CD14-positive monocyte (primary cell): ENCODE data around the gene GALNTL6. TPM values are rescaled to one million over a fixed set of nuclear protein-coding genes. Genes with fewer than 3 reads are reported as not detected.

Experiments used
- DNase-seq, 3 donors: peaks; one replicate each; pipeline ENCODE4 v3.0.0-alpha.2; 2011 to 2022
- H2AFZ ChIP-seq: 2 replicates; pipeline ENCODE4 v1.6.0; 2012; ENCODE audit warnings: mild to moderate bottlenecking, low read depth, low read length, inconsistent platforms; ENCODE audit not compliant: insufficient read depth, poor library complexity, severe bottlenecking
- H3K27ac ChIP-seq, 2 donors: 1 replicate in 1 of 2; 2 replicates in 1 of 2; pipeline ENCODE4 v1.5.1; 2012 to 2013; ENCODE audit warnings: low read length in 2 of 2, control low read depth in 1 of 2, inconsistent platforms in 1 of 2, low read depth in 1 of 2, mild to moderate bottlenecking in 1 of 2
- H3K27me3 ChIP-seq, 2 donors: one replicate each; pipeline versions ENCODE4 v1.6.0 to v1.6.1; 2011 to 2013; ENCODE audit warnings: low read length in 2 of 2; ENCODE audit not compliant: control insufficient read depth in 2 of 2, insufficient read depth in 2 of 2
- H3K36me3 ChIP-seq, 2 donors: replicated peaks in 1 of 2; 1 replicate in 1 of 2; 2 replicates in 1 of 2; pipeline versions ENCODE4 v1.5.1 to v1.6.1; 2012 to 2013; ENCODE audit warnings: low read length in 2 of 2, control low read depth in 1 of 2, inconsistent platforms in 1 of 2, mild to moderate bottlenecking in 1 of 2; ENCODE audit not compliant: insufficient read depth in 2 of 2, control insufficient read depth in 1 of 2
- H3K4me1 ChIP-seq, 2 donors: 1 replicate in 1 of 2; 2 replicates in 1 of 2; pipeline versions ENCODE4 v1.5.1 to v1.6.1; 2012 to 2013; ENCODE audit warnings: low read length in 2 of 2, control low read depth in 1 of 2, inconsistent platforms in 1 of 2, mild to moderate bottlenecking in 1 of 2, moderate library complexity in 1 of 2; ENCODE audit not compliant: insufficient read depth in 2 of 2, control insufficient read depth in 1 of 2
- H3K4me2 ChIP-seq: replicated peaks from 2 replicates; pipeline ENCODE3; 2012; ENCODE audit warnings: low read length, moderate library complexity, mild to moderate bottlenecking; ENCODE audit not compliant: poor library complexity, severe bottlenecking; ENCODE audit errors: extremely low read depth
- H3K4me3 ChIP-seq, 3 experiments: fragments of 200-600 bp in 1 of 3; sonication (generic) in 1 of 3; replicated peaks in 1 of 3; 1 replicate in 2 of 3; 2 replicates in 1 of 3; pipeline ENCODE4 v1.5.1; 2011 to 2013; ENCODE audit warnings: low read length in 3 of 3, mild to moderate bottlenecking in 3 of 3, control low read depth in 2 of 3, low read depth in 2 of 3, inconsistent platforms in 1 of 3, moderate library complexity in 1 of 3
- H3K79me2 ChIP-seq: 2 replicates; pipeline ENCODE4 v1.6.0; 2012; ENCODE audit warnings: mild to moderate bottlenecking, control low read depth, inconsistent platforms, low read length, moderate library complexity; ENCODE audit not compliant: insufficient read depth
- H3K9ac ChIP-seq: 2 replicates; pipeline ENCODE4 v1.6.0; 2017; ENCODE audit warnings: low read length, mild to moderate bottlenecking; ENCODE audit not compliant: insufficient read depth, poor library complexity, severe bottlenecking
- H3K9me3 ChIP-seq, 2 donors: replicated peaks in 1 of 2; 1 replicate in 1 of 2; 2 replicates in 1 of 2; pipeline versions ENCODE4 v1.5.1 to v1.6.1; 2012 to 2013; ENCODE audit warnings: low read length in 2 of 2, control low read depth in 1 of 2; ENCODE audit not compliant: control insufficient read depth in 1 of 2, insufficient read depth in 1 of 2
- H4K20me1 ChIP-seq: 2 replicates; pipeline ENCODE4 v1.6.0; 2012; ENCODE audit warnings: mild to moderate bottlenecking, low read length, control low read depth, moderate library complexity; ENCODE audit not compliant: insufficient read depth
- H3K27ac Mint-ChIP-seq, 7 donors: one replicate each; pipeline ENCODE4 v1.8.0; 2020; ENCODE audit warnings: mild to moderate bottlenecking in 7 of 7, mixed read lengths in 7 of 7, moderate library complexity in 6 of 7, inconsistent platforms in 2 of 7
- H3K27me3 Mint-ChIP-seq, 3 donors: one replicate each; pipeline ENCODE4 v1.8.0; 2021 to 2022; ENCODE audit warnings: low read depth in 3 of 3, mild to moderate bottlenecking in 3 of 3, mixed read lengths in 3 of 3, moderate library complexity in 3 of 3, inconsistent platforms in 1 of 3
- H3K36me3 Mint-ChIP-seq, 2 donors: one replicate each; pipeline ENCODE4 v1.8.0; 2020; ENCODE audit warnings: mixed read lengths in 2 of 2, inconsistent platforms in 1 of 2, mild to moderate bottlenecking in 1 of 2
- H3K4me1 Mint-ChIP-seq: one replicate; pipeline ENCODE4 v1.8.0; 2020; ENCODE audit warnings: mild to moderate bottlenecking, mixed read lengths
- H3K4me3 Mint-ChIP-seq, 2 donors: one replicate each; pipeline ENCODE4 v1.8.0; 2020; ENCODE audit warnings: mild to moderate bottlenecking in 2 of 2, mixed read lengths in 2 of 2, moderate library complexity in 1 of 2
- H3K9me3 Mint-ChIP-seq, 7 donors: one replicate each; pipeline ENCODE4 v1.8.0; 2020 to 2022; ENCODE audit warnings: mixed read lengths in 7 of 7, mild to moderate bottlenecking in 6 of 7, moderate library complexity in 6 of 7, inconsistent platforms in 2 of 7
- WGBS: methylation state at CpG from one replicate; pipeline ENCODE4 v1.1.5; 2013; ENCODE audit warnings: missing lambda C conversion rate; ENCODE audit not compliant: insufficient coverage; 5-methylcytosine and 5-hydroxymethylcytosine counted together
- intact Hi-C, 2 donors: fragments of 100-400 bp; cut with micrococcal nuclease; formaldehyde crosslinking; loops; one replicate each; pipeline versions ENCODE4 v1.15.0 to v1.15.1; 2023
- polyA plus RNA-seq, 3 donors: library from polyadenylated mRNA; depleted of rRNA in 1 of 3; unstranded in 2 of 3; stranded (reverse) in 1 of 3; fragments of 300-500 nt in 2 of 3; fragments of >200 nt in 1 of 3; fragmentation: Illumina TruSeq in 2 of 3; gene quantifications; 1 replicate in 2 of 3; 2 replicates in 1 of 3; pipeline ENCODE4 v1.2.3, GENCODE V29; 2012 to 2021
- TF ChIP-seq, protein P1 (sequence below): fragments of 200-600 bp; IDR thresholded peaks from one replicate; pipeline ENCODE4 v1.8.0; 2022; ENCODE audit warnings: antibody characterized with exemption, mild to moderate bottlenecking

Gene GALNTL6
- polyA plus RNA-seq, 3 donors: 0.05 TPM; not detected in 2

DNA sequence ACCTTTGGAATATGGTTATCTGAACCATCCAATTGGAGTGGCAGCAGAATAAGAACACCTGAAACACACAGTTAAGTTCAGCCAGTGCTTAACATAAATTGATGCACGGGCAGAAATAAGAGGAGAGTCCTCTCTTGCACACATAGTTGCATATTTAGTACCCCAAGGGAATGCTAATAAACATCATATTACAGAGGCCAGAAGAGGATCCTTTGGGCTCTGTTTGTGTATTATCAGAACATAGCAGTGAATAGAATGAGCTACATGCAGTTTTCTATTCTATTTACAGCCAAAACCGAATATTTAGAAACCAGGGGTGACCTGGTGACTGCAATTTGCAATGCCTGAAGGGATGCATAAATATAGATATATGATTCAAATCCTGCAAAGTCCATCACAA is 1054.6 kb downstream of the GALNTL6 start:
- intact Hi-C loops: no loop called here
- H3K4me3 Mint-ChIP-seq: no peak overlapping the region
- no peaks in the 10 kb centered on the region for H3K4me1 Mint-ChIP-seq
- TF ChIP-seq, protein P1, sequence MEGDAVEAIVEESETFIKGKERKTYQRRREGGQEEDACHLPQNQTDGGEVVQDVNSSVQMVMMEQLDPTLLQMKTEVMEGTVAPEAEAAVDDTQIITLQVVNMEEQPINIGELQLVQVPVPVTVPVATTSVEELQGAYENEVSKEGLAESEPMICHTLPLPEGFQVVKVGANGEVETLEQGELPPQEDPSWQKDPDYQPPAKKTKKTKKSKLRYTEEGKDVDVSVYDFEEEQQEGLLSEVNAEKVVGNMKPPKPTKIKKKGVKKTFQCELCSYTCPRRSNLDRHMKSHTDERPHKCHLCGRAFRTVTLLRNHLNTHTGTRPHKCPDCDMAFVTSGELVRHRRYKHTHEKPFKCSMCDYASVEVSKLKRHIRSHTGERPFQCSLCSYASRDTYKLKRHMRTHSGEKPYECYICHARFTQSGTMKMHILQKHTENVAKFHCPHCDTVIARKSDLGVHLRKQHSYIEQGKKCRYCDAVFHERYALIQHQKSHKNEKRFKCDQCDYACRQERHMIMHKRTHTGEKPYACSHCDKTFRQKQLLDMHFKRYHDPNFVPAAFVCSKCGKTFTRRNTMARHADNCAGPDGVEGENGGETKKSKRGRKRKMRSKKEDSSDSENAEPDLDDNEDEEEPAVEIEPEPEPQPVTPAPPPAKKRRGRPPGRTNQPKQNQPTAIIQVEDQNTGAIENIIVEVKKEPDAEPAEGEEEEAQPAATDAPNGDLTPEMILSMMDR: no peak
- H3K4me1 ChIP-seq: no peaks in the 10 kb centered on the region
- H2AFZ ChIP-seq: no peak overlapping the region
- H3K4me2 ChIP-seq: no peak overlapping the region
- no peaks in the 10 kb centered on the region for H3K36me3 Mint-ChIP-seq
- peaks cover 3 to 10% (median 5%) of the 10 kb centered on the region in 3 donors for H3K27me3 Mint-ChIP-seq
- H3K4me3 ChIP-seq: no peak overlapping the region
- H3K27ac Mint-ChIP-seq: no peak overlapping the region
- H3K79me2 ChIP-seq: no peaks in the 10 kb centered on the region
- no peak overlapping the region for H3K27ac ChIP-seq
- no peaks in the 10 kb centered on the region for H3K27me3 ChIP-seq
- no peaks in the 10 kb centered on the region for H3K36me3 ChIP-seq
- peaks cover 0 to 4% of the 10 kb centered on the region in 2 donors for H3K9me3 ChIP-seq
- H3K9ac ChIP-seq: no peak overlapping the region
- WGBS: no CpG with 5 or more reads among the region's 2 CpGs
- H3K9me3 Mint-ChIP-seq: peaks cover 3 to 8% (median 4%) of the 10 kb centered on the region in 7 donors
- H4K20me1 ChIP-seq: no peaks in the 10 kb centered on the region
- DNase-seq: no peak

DNA sequence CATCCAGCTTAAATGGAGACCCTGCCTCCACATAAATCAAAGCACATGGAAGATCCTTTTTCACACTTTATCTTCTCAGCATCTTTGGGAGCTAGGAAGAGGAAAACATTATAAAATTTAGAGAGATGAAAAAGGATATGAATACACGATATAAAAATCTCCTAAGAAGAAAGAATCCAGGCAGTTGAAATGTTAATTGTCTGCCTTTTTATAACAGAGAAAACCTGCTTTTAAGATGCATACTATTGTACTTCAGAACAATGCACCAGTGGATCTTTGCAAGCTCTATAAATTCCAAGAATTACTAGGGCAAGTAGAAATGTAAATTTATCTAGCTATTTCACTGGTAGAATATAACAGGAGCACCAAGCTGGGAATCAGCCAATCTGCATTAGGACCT is 1055.1 kb downstream of the GALNTL6 start:
- Mint-ChIP-seq H3K4me1 (no peaks in the 10 kb centered on the region), H3K27me3 (peaks cover 3 to 11% (median 5%) of the 10 kb centered on the region in 3 donors), H3K36me3 (no peaks in the 10 kb centered on the region), H3K4me3 (no peak overlapping the region), H3K9me3 (peaks cover 0 to 6% (median 4%) of the 10 kb centered on the region in 7 donors), H3K27ac (no peak overlapping the region)
- H4K20me1 ChIP-seq: no peaks in the 10 kb centered on the region
- no peaks in the 10 kb centered on the region for H3K4me1 ChIP-seq
- no peak overlapping the region for H3K9ac ChIP-seq
- no peaks in the 10 kb centered on the region for H3K36me3 ChIP-seq
- H3K9me3 ChIP-seq: peaks cover 0 to under 1% of the 10 kb centered on the region in 2 donors
- WGBS: no CpG with 5 or more reads among the region's 1 CpG
- no peaks in the 10 kb centered on the region for H3K79me2 ChIP-seq
- H3K4me2 ChIP-seq: no peak overlapping the region
- H2AFZ ChIP-seq: no peak overlapping the region
- no peak for DNase-seq
- no peak overlapping the region for H3K27ac ChIP-seq
- no peak overlapping the region for H3K4me3 ChIP-seq
- intact Hi-C loops: no loop called here
- TF ChIP-seq, protein P1: no peak
- H3K27me3 ChIP-seq: no peaks in the 10 kb centered on the region
